ENCODE data around the gene PTGER4. TPM values are rescaled to one million over a fixed set of nuclear protein-coding genes. Genes with fewer than 3 reads are reported as not detected.
"Not testable (repeated sequence)": the region's sequence is repeated elsewhere in the genome, so short reads cannot be mapped to it uniquely, and the experiment has no call there.

Gene PTGER4
- 441 TPM for total RNA-seq

DNA sequence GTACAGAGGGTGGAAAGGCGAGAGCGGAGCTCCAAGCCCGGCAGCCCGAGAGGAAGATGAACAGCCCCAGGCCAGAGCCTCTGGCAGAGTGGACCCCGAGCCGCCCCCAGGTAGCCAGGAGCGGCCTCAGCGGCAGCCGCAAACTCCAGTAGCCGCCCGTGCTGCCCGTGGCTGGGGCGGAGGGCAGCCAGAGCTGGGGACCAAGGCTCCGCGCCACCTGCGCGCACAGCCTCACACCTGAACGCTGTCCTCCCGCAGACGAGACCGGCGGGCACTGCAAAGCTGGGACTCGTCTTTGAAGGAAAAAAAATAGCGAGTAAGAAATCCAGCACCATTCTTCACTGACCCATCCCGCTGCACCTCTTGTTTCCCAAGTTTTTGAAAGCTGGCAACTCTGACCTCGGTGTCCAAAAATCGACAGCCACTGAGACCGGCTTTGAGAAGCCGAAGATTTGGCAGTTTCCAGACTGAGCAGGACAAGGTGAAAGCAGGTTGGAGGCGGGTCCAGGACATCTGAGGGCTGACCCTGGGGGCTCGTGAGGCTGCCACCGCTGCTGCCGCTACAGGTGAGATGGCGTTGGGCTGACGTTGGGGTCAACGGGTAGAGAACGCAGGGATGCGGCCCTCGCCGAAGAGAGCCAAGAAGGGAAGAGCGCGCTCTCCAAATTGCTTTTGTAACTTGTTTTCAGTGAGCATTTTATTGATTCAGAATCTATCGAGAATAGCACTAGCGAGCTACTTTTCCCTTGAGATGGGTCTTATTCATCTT lies at the start of gene PTGER4:
TSS of gene PTGER4 (plus strand) at position 3 of the 769 bp plus-strand sequence. CDS start 1,079 bp downstream, outside the sequence.
- no peaks in the 10 kb centered on the region for H3K9me3 ChIP-seq (ENCODE audit: low read depth, low read length)
- H3K4me1 ChIP-seq (ENCODE audit: insufficient read depth, low read length): peaks cover 62% of the 10 kb centered on the region
- H3K27me3 ChIP-seq (ENCODE audit: insufficient read depth, low read length): no peaks in the 10 kb centered on the region
- H3K4me3 ChIP-seq (ENCODE audit: low read length): peak within 1 kb of the TSS; percentile 87

DNA sequence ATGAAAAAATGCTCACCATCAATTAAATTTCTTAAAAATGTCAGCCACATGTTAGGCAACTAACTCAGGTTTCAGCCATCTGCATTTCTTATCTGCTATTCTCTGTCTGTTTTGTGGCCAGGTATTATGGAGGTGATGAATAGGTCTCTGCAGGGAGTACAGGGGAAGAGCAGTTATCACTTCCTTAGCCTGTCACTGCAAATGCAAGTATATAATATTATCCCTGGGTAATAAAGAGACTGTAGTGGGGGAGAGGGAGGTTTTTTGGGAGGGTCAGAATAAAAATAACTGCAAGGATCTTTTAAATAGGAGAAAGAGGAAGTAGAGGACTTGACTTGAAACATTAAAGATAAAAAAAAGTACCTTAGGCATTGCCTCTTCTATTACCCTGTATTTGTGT lies 49.6 kb upstream of the PTGER4 start:
- no peak overlapping the region for H3K4me3 ChIP-seq (ENCODE audit: low read length)
- H3K4me1 ChIP-seq (ENCODE audit: insufficient read depth, low read length): peaks cover 20% of the 10 kb centered on the region
- no peaks in the 10 kb centered on the region for H3K9me3 ChIP-seq (ENCODE audit: low read depth, low read length)
- H3K27me3 ChIP-seq (ENCODE audit: insufficient read depth, low read length): no peaks in the 10 kb centered on the region

DNA sequence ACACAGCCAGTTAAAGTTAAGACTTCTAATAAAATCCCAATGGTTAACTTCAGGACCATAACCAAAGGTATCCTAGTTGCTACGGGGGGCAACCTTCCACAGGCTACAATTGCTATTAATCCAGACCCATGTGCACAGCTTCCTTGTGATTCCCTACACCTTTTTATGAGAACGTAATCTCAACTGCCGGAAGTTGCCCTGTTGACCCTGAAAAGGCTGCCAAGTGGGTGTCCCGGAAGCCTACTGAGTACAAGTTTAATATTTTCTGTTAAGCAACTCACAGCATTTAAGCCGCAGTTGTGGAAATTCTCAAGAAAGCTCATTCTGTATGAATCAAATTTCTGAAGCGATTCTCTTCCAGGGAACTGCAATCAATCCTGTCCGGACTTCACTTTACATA lies 48.5 kb upstream of the PTGER4 start:
- Histone ChIP-seq H3K4me3 (ENCODE audit: low read length) (no peak overlapping the region), H3K27me3 (ENCODE audit: insufficient read depth, low read length) (no peaks in the 10 kb centered on the region), H3K9me3 (ENCODE audit: low read depth, low read length) (no peaks in the 10 kb centered on the region), H3K4me1 (ENCODE audit: insufficient read depth, low read length) (peaks cover 20% of the 10 kb centered on the region)

DNA sequence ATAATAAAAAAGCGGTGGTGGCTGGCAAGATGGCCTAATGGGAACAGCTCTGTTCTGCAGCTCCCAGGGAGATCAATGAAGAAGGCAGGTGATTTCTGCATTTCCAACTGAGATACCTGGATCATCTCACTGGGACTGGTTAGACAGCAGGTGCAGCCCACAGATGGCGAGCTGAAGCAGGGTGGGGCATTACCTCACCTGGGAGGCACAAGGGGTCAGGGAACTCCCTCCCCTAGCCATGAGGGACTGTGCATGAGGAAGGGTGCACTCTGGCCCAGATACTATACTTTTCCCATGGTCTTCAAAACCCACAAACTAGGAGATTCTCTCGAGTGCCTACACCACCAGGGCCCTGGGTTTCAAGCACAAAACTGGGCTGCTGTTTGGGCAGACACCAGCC lies 45.6 kb upstream of the PTGER4 start:
- no peaks in the 10 kb centered on the region for H3K9me3 ChIP-seq (ENCODE audit: low read depth, low read length)
- H3K4me1 ChIP-seq (ENCODE audit: insufficient read depth, low read length): peaks cover 6% of the 10 kb centered on the region

DNA sequence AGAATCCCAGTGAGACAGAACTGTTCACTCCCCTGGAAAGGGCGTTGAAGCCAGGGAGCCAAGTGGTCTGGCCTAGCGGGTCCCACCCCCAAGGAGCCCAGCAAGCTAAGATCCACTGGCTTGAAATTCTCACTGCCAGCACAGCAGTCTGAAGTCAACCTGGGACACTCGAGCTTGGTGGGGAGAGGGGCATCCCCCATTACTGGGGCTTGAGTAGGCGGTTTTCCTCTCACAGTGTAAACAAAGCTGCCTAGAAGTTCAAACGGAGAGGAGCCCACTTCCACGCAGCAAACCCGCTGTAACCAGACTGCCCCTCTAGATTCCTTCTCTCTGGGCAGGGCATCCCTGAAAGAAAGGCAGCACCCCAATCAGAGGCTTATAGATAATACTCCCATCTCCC lies 45.1 kb upstream of the PTGER4 start:
- Histone ChIP-seq H3K4me1 (ENCODE audit: insufficient read depth, low read length) (peaks cover 6% of the 10 kb centered on the region), H3K4me3 (ENCODE audit: low read length) (no peak overlapping the region), H3K27me3 (ENCODE audit: insufficient read depth, low read length) (no peaks in the 10 kb centered on the region), H3K9me3 (ENCODE audit: low read depth, low read length) (no peaks in the 10 kb centered on the region)

More for the DNA sequence above, 45.6 kb upstream of the PTGER4 start:
- no peak overlapping the region for H3K4me3 ChIP-seq (ENCODE audit: low read length)
- H3K27me3 ChIP-seq (ENCODE audit: insufficient read depth, low read length): no peaks in the 10 kb centered on the region

DNA sequence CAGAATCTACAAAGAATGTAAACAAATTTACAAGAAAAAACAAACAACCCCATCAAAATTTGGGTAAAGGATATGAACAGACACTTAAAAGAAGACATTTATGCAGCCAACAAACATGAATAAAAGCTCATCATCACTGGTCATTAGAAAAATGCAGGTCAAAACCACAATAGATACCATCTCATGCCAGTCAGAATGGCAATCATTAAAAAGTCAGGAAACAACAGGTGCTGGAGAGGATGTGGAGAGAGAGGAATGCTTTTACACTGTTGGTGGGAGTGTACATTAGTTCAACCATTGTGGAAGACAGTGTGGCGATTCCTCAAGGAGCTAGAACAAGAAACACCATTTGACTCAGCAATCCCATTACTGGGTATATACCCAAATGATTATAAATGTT lies 40.2 kb upstream of the PTGER4 start:
- H3K27me3 ChIP-seq (ENCODE audit: insufficient read depth, low read length); H3K4me3 ChIP-seq (ENCODE audit: low read length); H3K9me3 ChIP-seq (ENCODE audit: low read depth, low read length); H3K4me1 ChIP-seq (ENCODE audit: insufficient read depth, low read length): not testable (repeated sequence)

DNA sequence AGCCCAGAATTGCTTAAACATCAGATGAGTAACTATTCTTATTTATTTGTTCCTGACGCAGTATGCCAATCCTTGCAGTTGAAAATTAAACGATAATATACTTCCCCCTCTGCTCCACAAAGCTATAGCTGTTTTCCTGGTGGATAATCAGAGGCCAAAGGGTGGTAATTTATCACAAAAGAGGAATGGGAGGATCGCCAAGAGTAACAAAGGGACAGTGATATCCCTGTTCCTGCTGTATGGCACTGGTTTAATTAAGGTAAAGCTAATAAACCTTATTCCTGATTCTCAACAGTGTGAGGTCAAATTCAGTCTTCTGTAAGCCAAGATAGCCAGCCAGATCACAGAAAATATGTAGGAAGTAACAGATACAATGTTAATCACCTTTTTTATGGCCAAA lies 33.4 kb upstream of the PTGER4 start:
- no peaks in the 10 kb centered on the region for H3K27me3 ChIP-seq (ENCODE audit: insufficient read depth, low read length)
- peaks cover 26% of the 10 kb centered on the region for H3K4me1 ChIP-seq (ENCODE audit: insufficient read depth, low read length)
- no peak overlapping the region for H3K4me3 ChIP-seq (ENCODE audit: low read length)
- H3K9me3 ChIP-seq (ENCODE audit: low read depth, low read length): no peaks in the 10 kb centered on the region

DNA sequence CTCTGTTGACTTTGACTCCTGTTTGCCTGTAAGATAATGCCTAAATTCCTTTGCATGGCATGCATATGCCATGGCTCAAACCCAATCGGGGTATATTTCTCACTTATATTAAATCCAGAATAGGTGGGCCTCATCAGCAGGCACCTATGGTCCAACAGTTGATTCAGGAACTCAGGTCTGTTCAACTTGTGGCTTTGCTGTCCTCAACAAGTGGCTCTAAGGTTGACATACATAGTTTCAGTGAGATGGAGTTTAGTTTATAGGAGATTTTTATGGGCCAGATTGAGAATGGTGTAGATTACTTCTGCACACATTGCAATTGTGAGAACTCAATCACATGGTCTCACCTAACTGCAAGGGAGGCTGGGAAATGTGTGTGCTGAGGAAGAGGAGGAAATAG lies 31.6 kb upstream of the PTGER4 start:
- Histone ChIP-seq H3K4me3 (ENCODE audit: low read length) (no peak overlapping the region), H3K27me3 (ENCODE audit: insufficient read depth, low read length) (no peaks in the 10 kb centered on the region), H3K4me1 (ENCODE audit: insufficient read depth, low read length) (peaks cover 39% of the 10 kb centered on the region), H3K9me3 (ENCODE audit: low read depth, low read length) (no peaks in the 10 kb centered on the region)

DNA sequence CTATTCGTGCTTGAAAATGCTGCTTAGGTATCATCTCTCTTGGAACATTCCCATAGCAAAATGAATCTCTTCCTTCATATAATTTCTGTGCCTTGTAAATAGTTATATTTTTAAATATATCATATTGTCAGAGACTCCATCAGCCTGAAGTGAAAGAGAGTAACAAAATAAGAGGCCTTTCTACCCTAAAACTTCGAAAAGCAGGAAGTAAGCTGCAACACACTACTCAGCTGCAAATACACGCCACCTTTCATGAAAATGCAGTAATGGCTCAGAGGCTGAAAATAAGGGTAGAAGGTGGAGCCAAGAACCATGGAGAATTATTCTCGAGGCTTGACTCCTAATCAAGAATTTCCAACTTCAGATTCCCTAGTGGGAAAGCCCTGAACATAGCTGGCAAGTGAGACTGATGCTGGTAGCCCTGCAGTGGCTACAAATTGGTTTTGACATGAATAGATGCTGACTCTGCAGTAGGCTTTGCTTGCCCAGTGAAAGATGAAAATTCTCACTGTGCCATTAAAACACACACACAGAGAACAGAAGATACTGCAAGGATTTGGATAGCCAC lies 30.2 kb upstream of the PTGER4 start:
- no peak overlapping the region for H3K4me3 ChIP-seq (ENCODE audit: low read length)
- no peaks in the 10 kb centered on the region for H3K27me3 ChIP-seq (ENCODE audit: insufficient read depth, low read length)
- no peaks in the 10 kb centered on the region for H3K9me3 ChIP-seq (ENCODE audit: low read depth, low read length)
- peaks cover 52% of the 10 kb centered on the region for H3K4me1 ChIP-seq (ENCODE audit: insufficient read depth, low read length)

DNA sequence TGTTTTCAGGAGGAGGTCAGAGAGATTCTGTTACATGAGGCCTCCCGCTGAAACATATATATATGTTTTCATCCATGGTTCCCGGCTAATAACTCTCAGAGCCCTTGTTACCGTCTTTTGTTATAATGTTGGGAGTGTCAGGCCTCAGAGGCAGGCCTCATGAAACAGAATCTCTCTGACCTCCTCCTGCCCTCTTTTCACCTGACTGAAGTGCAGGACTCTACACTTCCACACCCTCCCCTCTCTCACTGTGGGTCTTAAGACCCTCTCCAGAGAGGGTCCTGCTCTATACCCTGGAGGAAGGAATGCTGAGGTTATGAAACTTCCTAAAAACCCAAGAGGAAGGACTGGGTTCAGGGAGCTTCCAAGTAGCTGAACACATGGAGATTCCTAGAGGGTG lies 28.5 kb upstream of the PTGER4 start:
- no peaks in the 10 kb centered on the region for H3K27me3 ChIP-seq (ENCODE audit: insufficient read depth, low read length)
- peaks cover 58% of the 10 kb centered on the region for H3K4me1 ChIP-seq (ENCODE audit: insufficient read depth, low read length)
- no peak overlapping the region for H3K4me3 ChIP-seq (ENCODE audit: low read length)
- H3K9me3 ChIP-seq (ENCODE audit: low read depth, low read length): no peaks in the 10 kb centered on the region

DNA sequence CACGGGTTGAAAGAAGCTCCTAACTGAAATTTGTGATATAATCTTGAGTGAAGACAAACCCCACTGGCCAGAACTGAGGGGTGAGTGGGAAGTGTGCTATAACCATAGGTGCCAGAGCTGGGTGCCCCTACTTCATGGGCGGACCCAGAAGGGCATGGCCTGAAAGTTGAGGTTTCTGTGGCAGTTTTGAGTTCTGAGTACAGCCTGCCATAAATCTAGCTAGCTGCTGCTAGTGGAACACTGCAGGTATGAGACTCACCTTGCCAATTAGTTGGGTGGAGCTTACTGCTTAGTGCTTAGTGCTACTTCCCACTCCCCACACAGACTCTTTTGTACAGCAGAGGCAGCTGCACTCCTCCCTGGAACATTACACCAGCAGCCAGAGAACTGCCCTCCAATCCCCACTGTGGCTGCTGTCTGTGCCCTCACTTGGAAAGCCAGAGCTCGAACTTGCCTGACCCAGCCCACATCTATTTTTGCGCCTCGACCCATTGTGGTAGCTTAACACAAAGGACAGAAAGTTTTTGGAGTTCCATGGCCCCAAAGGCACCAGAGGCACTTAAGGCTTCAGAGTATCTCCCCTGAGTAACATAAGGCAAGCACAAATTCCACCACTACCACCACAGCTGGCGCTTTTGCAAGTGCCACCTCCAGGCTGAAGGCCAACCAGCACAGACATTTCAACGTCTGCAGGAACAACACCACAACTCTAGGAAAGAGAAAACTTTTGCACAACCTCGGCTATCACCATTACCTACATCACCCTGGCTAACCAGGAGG lies 27.1 kb upstream of the PTGER4 start:
- Histone ChIP-seq H3K4me3 (ENCODE audit: low read length) (no peak overlapping the region), H3K27me3 (ENCODE audit: insufficient read depth, low read length) (no peaks in the 10 kb centered on the region), H3K4me1 (ENCODE audit: insufficient read depth, low read length) (peaks cover 58% of the 10 kb centered on the region), H3K9me3 (ENCODE audit: low read depth, low read length) (no peaks in the 10 kb centered on the region)

DNA sequence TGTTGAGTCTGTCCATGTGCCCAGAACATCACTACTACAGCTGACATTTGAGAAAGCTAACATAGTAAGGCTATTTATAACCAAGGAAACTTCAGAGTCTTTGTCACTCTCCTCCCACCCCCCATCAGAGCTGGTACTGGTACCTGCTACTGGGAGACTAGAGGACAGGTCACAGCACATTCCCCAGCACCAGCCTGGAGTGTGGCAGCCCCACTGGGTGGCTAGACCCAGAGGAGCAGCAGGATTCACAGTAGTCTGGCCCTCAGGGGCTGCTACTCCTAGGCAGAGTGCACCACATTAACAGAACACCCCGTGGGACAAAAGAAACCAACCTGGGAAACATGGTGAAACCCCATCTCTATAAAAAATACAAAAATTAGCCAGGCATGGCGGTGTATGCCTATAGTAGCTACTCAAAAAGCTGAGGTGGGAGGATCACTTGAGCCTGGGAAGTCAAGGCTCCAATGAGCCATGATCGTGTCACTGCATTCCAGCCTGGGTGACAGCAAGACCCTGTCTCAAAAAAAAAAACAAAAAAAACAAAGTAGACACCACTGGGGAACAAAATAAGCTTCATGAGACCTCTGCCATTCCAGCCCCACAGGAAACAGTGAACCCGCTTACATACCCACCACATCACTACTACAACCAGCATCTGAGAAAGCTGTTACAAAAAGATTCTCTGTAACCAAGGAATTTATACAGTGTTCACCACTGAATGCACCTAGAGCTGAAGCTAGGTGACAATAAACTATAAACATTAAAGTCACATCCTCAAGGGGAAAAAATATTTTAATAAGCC lies 26.3 kb upstream of the PTGER4 start:
- Histone ChIP-seq H3K9me3 (ENCODE audit: low read depth, low read length) (no peaks in the 10 kb centered on the region), H3K4me3 (ENCODE audit: low read length) (no peak overlapping the region), H3K4me1 (ENCODE audit: insufficient read depth, low read length) (peaks cover 54% of the 10 kb centered on the region), H3K27me3 (ENCODE audit: insufficient read depth, low read length) (no peaks in the 10 kb centered on the region)

DNA sequence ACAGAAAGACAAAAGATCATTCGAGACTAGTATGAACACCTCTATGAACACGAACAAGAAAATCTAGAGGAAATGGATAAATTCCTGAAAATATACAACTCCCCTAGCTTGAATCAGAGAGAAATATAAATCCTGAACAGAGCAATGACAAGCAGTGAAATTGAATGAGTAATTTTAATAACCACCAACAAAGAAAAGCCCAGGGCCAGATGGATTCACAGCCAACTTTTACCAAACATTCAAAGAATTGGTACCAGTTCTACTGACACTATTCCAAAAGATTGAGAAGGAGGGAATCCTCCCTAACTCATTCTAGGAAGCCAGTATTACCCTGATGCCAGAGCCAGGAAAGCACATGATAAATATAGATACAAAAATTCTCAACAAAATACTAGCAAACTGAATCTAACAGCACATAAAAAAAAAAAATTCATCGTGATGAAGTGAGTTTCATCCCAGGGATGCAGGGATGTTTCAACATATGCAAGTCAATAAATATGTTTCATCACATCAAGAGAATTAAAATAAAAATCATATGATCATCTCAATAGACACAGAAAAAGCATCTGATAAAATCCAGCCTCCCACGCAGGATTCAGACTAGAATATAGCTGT lies 25.2 kb upstream of the PTGER4 start:
- H3K27me3 ChIP-seq (ENCODE audit: insufficient read depth, low read length): no peaks in the 10 kb centered on the region
- H3K4me1 ChIP-seq (ENCODE audit: insufficient read depth, low read length): peaks cover 44% of the 10 kb centered on the region
- H3K9me3 ChIP-seq (ENCODE audit: low read depth, low read length): no peaks in the 10 kb centered on the region
- H3K4me3 ChIP-seq (ENCODE audit: low read length): no peak overlapping the region

DNA sequence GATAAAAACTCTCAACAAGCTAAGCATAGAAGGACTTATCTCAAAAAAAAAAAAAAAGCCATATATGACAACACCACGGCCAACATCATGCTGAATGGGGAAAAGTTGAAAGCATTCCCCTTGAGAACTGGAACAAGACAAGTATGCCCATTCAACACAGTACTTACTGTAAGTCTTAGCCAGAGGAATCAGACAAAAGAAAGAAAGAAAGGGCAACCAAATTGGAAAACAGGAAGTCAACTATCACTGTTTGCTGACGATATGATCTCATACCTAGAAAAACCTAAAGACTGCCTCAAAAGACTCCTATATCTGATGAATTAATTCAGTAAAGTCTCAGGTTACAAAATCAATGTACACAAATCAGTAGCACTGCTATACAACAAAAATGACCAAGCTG lies 24.6 kb upstream of the PTGER4 start:
- Histone ChIP-seq H3K4me1 (ENCODE audit: insufficient read depth, low read length) (peaks cover 37% of the 10 kb centered on the region), H3K27me3 (ENCODE audit: insufficient read depth, low read length) (no peaks in the 10 kb centered on the region), H3K9me3 (ENCODE audit: low read depth, low read length) (no peaks in the 10 kb centered on the region), H3K4me3 (ENCODE audit: low read length) (no peak overlapping the region)
